Left renal pelvis (tissue), 4 donors: ENCODE data around the gene SLC6A3. TPM values are rescaled to one million over a fixed set of nuclear protein-coding genes. Genes with fewer than 3 reads are reported as not detected.
"Not testable (repeated sequence)": the region's sequence is repeated elsewhere in the genome, so short reads cannot be mapped to it uniquely, and the experiment has no call there.

ENCODE experiments used
- DNase-seq, 4 donors: peaks; one replicate each; pipeline ENCODE4 v3.0.0-alpha.2; 2013; ENCODE audit warnings: low read depth in 4 of 4, low spot score in 3 of 4
- polyA plus RNA-seq, 4 donors: library from polyadenylated mRNA; unstranded; fragments of 120-200 nt; gene quantifications; one replicate each; pipeline ENCODE4 v1.2.1, GENCODE V29; 2013; ENCODE audit not compliant: insufficient read length in 4 of 4

Gene SLC6A3
- polyA plus RNA-seq, 4 donors = 0.14 to 0.72 (median 0.56) TPM

DNA sequence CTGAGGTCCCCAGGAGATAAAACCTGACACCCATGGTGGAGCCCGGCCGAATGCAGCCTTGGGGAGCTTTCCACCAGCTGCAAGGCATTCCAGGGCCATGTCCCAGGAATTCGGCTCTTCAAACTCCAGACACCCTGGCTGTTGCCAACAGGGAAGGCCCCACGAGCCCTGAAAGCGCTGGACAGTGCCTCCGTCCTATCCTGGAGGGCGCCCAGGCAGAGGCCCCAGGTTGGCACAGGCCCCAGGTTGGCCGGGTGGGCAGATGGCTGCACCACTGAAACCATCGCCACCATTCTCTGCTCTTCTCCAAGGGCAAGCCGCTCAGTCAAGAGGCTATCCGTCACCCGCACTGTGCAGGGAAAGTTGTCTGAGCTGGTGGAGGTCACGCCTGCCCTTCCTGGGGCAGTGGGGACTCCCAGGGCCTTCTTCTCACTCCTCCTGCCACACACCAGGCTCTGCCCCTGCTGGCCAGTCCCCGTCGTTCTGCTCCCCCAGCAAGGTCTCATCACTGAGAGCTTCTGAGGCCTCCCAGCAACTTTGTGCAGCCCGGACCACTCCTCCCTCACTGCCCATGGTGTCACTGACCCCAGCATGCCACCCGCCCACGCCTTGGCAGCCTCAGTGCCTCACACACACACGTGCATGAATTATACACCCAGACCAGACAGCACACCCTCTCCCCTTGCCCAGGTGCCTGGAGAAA, 21.2 kb downstream of the SLC6A3 start:
- no peak for DNase-seq

DNA sequence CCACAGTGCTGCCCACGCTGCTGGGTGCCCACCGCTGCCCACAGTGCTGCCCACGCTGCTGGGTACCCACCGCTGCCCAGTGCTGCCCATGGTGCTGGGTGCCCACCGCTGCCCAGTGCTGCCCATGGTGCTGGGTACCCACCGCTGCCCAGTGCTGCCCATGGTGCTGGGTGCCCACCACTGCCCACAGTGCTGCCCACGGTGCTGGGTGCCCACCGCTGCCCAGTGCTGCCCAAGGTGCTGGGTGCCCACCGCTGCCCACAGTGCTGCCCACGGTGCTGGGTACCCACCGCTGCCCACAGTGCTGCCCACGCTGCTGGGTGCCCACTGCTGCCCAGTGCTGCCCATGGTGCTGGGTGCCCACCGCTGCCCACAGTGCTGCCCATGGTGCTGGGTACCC, 22.7 kb downstream of the SLC6A3 start:
- DNase-seq = not testable (repeated sequence)

DNA sequence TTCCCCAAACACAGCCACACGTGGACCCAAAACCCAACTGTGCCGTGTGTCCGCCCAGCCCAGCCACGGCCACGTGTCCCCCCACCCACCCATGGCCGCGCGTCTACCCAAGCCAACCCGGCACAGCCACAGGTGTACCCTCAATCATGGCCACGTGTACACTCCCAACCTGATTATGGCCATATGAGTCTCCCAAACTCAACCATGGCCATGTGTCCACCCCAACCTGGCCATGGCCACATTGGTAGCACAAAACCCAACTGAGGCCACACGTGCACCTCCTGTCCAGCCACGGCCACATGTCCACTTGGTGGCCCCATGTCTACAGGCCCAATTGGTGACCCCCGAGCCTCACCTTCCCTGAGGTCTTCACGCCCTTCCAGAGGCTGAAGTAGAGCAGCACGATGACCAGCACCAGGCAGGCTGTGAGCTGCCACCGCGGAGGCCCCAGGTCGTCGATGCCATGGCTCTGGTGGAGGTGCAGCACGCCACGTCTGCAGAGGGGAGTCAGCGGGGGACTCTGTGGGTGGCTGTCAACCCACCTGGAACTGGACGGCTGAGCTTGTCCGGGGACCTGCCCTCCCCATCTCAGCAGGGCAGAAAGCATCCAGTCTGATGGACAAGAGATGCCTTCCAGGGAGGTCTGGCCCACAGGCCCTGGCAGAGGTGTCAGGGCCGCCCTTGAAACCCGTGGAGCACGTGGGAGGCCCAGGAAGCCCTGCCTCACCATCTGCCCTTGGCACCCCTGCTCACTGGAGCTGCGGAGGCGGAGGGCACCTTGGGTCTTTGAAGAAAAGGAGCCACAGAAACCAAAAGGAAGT, 23.5 kb downstream of the SLC6A3 start:
- no peak for DNase-seq

DNA sequence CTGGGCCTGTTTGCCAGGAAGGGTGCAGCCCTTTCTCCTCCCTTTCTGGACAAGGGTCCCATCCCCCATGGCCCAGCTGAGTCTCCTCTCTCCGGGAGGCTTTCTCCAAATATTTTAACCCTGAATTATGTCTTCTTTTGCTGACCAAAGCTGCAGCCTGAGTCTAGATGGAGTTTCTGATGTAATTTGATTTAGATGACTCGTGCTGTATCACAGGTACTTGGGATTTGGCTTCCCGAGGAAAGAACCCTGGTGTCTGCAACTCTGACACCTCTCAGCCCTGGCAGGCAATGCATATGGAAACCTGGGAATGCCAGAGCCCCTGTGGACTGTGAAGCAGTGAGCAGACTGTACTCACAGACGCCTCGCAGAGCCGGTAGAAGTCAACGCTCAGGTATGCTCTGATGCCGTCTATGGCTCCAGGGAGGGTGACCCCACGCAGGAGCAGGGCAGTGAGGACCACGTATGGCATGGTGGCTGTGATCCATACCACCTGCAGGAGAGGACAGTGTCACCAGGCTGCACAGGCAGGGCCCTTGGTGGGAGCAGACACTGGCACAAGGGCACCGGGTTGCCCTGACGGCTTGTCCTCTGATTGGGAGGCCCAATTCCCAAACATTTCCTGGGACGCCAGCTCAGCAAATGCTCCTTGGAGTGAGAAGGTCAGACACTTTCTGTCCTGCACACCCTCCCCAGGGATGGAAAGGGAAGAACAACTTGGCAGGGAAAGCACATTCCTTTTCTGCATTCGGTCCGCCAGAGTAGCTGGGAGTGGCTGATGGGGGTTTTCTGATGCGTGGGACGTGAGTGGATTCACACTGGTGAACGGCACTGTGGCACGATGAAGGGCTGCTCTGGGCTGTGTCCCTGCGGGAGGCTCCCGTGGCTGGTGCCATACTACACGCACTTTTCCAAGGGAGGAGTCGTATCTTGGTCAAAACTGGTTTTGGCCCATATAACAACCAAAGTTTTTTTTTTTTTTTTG, 24.7 kb downstream of the SLC6A3 start:
- DNase-seq = no peak

DNA sequence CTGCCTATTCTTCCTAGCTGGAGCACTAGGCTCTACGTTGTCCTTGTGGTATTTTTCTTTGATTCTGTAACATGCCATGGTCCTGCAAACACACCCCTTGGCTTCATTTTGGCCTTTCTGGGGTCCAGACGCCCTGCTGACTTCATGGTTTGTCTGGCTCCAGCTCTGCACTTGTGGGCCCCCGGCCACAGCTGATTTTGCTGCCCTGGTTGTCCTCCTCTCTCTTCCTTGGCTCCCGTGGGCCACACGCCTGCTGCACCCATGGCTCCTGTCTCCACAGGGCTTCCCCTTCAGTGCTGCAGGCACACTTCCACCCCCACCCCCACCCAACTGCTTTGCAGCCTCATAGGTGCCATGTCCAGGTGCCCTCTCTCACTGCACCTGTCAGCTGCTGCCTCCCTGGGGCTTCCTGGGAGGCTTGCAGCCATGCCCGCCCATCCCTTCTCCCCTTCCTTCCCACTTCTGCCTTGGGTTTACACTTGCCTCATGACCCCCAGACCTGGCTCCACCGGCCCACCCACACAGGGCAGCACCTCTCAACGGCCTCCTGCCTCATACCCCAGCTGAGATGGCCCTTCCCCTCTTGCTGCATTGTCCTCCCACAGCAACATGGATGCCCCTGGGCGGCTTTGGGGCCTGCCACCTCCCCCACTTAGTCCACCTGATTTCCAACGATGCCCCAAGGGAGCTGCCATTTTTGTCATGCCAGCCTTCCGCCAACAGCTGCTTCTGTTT, 25.6 kb downstream of the SLC6A3 start:
- no peak for DNase-seq

DNA sequence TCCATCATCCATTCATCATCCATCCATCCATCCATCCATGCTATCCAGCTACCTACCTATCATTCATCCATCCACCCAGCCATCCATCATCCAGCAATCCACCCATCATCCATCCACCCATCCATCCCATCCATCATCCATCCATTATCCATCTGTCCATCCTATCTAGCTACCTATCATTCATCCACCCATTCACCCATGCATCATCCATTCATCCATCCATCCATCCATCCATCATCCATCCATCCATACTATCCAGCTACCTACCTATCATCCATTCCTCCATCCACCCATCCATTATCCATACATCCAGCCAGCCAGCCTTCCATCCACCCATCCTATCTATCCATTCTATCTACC, 26.3 kb downstream of the SLC6A3 start:
- DNase-seq = no peak

DNA sequence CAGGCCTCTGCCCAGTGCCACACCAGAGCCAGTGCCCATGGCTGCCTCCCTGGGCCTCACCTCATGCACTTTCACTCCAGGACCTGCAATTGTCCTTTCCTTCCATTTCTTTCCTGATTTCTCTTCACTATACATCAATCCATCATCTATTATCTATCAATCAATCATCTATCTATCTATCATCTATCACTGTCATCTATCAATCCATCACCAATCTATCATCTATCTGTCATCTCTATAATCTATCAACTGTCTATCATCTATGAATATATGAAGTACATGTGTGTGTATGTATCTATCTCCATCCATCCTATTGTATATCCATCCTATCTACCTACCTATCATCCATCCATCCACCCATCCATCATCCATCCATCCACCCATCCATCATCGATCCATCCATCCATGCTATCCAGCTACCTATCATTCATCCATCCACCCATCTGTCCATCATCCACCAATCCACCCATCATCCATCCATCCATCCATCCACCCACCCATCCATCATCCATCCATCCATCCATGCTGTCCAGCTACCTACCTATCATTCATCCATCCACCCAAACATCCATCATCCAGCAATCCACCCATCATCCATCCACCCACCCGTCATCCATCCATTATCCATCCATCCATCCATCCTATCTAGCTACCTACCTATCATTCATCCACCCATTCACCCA, 26.9 kb downstream of the SLC6A3 start:
- no peak for DNase-seq

DNA sequence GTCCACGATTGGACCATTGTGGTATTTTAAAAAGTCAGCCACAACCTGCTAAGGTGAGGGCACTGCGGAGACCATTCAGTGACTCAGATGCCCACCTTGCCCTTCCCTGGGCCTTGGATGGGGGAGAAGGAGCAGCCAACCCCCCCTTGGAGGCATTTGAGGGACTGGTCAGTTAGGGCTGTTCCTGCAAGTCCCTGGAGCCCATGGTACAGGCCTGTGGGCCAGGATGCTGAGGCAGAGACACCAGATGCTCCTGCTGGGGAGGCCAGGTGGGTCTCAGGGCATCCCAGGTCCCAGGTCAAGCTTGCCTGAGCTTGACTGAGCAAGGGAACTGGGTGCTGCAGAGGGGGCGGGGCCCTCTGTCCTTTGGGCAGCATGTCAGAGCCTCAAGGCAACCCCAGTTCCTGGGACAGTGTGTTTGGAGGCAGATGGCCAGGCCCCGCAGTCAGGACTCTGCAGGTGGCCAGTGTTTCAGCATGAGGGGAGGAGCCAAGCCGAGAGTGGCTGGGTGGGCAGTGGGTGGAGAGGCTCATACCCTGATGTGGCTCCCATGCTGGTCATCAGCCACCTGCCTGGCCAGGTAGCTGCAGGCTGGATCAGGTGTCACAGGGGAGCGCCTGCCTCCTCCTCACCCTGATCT, 27.5 kb downstream of the SLC6A3 start:
- no peak for DNase-seq

DNA sequence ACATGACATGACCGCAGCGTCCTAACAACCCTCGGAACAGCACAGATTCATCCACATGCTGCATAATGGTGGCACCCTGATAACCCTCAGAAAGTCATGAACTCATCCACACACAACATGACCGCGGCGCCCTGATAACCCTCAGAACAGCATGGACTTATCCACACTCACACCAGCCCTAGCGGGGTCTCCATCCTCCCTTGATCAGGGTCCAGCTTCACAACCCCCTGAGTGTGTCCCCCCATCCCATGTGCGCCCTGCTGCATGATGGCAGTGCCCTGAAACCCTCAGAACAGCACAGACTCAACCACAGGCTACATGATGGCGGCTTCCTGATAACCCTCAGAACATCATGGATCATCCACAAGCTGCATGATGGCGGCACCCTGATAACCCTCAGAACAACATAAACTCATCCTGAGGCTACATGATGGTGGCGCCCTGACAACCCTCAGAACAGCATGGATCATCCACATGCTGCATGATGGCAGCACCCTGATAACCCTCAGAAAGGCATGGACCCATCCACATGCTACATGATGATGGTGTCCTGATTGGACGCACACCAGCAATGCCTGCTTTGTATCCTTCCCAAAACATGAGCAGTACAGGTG, 28.3 kb downstream of the SLC6A3 start:
- no peak for DNase-seq

DNA sequence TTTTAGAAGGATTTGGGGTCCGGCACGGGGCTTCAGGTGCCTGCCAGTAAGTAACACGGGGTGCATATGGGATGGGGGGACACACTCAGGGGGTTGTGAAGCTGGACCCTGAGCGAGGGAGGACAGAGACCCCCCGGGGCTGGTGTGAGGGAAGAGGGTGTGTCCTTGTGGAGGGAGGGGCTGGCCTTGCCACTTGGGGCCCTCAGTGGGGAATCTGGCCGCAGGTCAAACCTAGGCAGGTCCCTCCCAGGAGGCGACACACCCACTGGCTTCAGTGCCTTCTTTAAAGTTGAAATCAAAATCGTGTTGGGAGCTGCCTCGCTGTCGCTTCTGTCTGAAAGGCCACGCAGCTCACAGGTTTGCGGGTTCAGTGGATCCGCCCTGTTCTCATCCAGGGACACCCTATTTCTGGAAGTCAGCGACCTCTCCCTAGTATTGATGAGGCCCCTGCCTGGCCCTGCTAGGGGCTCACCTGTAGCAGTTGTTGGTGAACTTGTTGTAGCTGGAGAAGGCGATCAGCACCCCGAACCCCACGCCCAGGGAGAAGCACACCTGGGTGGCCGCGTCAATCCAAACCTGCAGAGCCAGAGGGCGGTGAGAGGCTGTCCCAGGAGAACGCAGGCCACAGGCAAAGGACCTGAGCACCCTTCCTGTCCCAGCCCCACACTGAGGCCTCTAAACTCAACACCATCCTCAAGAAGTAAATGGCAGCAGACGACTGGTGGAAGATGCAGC, 29.4 kb downstream of the SLC6A3 start:
- DNase-seq = no peak

DNA sequence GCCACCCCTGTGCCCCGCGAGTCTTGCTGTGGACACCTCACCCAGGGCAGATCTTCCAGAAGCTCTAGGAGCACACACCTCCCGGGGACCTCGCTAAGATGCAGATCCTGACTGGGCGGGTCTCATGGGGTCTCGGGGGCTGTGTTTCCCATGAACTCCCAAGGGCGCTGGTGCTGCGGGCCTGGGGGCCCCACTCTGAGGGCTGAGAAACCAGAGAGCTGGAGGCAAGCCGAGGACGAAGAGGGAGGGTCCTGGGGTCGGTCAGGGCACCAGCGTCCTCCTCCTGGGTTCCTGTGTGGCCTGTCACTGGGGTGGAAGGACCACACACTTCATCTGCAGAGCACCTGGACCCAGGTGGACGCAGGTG, 30.2 kb downstream of the SLC6A3 start:
- DNase-seq = no peak

DNA sequence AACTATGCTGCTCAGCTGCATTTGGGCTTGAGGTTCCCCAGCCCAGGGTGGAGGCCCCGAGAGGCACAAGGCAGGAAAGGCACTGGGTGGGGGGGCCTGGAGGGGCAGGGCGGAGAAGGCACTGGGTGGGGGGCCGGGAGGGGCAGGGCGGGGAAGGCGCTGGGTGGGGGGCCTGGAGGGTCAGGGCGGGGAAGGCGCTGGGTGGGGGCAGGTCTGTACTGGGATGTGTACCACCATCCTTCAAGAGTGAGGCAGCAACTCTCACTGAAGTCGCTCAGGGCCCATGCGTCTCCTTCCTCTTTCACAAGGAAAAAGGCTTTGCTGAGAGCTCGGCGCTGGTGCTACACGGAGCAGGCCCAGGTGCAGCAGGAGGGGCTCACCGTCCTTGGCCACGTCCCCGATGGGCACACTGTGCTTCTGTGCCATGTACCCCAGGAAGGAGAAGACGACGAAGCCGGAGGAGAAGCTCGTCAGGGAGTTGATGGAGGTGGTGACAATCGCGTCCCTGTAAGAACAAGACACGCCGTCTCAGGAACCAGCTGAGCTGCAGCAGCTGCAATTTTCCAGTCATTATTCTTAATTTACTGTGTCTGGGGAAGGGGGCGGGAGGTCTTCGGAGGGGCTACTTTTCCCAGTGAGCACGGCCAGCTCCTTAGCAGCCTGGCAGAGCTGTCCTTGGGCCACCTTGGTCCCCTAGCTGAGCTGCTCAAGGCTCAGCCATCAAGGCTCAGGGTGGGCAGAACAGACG, 30.8 kb downstream of the SLC6A3 start:
- DNase-seq = no peak

DNA sequence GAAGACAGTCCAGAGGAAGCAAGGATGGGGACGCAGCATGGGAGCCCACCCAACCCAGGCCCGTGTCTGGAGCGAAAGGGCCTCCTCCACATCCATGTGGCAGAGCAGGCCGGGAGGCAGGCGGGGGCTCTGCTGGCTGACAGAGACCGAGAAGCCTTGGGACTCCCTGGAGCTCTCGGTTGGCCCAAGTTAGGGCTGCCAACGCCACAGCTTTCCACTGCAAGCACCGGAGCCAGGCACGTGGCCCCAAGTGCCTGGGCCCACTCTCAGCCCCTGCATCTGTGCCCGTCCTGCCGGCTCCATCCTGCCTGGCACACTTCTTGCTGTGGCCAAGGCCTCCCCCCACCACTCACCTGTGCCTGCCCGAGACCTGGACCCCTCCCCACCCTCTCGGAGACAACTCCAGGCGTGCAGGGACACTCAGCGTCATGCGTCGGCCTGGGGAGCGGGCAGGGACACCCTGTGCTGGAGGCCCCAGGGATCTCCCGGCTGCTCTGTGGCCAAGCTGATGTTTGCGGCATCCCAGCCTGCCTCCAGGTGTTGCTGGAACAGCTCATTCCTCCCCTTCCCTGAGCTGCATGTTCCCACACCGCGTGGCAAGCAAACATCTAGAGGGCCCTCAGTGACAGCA, 31.5 kb downstream of the SLC6A3 start:
- DNase-seq = no peak

DNA sequence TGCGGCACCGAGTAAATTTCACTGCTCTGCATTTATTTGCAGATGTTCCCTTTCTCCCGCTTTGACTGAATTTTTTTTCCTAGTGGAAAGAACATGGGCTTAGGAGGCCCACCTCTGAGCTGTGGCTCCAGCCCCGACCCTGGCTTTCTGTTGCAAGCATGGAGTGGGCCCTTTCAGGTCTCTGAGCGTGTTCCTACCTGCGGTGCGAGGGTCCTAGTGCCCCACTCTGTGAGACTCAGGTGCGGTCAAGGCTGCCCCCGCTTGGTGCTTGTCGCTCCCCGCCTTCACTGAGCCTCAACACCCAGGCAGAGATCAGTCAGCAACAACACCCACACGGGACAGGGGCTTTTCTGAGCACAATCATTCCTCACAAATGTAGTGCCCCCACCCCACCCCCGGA, 32.0 kb downstream of the SLC6A3 start:
- no peak for DNase-seq

DNA sequence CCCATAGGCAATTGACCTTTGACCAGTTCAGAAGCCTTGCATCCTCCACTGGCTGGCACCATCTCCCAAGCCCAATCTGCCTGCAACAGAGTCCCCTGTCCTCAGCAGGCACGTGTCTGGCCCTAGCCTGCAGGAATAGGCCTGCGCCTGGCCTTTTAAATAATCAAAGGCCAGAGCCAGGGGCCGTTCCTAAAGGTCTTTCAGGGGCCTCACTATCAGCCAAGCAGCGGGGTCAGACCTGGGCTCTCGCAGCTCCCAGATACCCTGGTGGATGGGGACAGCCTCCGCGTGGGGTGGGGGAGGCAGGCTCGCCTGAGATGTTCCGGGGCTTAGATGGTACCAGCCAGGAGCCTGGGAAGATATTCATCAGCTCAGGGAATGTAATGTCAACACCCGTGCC, 32.6 kb downstream of the SLC6A3 start:
- no peak for DNase-seq

DNA sequence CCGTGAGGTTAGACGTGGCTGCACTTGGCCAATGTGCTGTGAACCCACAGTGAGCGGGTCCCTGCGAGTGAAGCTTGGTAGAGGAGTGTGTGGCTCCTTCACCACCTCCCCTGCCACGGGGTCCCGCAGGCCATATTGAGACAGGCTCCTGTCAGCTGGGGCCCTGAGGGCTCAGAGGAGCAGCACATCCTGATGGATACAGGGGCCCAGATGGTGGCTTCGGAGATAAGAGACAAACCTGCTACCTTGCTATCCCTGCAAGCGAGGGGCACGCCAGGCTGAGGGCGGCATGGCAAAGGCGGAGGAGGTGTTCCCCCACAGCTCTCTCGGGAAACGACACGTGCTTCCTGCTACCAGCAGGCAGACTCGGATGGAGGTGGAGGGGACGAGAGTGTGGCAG, 33.1 kb downstream of the SLC6A3 start:
- no peak for DNase-seq

DNA sequence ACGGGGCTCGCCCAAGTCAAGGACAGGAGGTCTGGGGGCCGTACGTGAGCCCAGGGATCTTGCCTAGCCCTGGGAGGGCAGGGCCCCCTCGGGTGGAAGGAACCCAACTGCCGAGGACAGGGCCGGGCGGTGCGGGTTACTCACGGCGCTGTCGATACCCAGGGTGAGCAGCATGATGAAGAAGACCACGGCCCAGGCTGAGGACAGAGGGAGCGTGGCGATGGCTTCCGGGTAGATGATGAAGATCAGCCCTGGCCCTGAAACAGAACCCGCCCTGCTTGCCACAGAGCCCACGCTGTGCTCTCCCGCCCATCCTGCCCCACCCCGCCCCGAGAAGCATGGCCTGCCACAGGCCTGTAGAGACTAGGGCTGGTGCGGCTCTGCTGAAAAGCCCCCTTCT, 34.1 kb downstream of the SLC6A3 start:
- no peak for DNase-seq
